ENCODE measurements around the gene DNM3. TPM values are rescaled to one million over a fixed set of nuclear protein-coding genes. Genes with fewer than 3 reads are reported as not detected.

The DNM3 gene
- total RNA-seq = 1.8 and 2.5 TPM in 2 replicates

DNA sequence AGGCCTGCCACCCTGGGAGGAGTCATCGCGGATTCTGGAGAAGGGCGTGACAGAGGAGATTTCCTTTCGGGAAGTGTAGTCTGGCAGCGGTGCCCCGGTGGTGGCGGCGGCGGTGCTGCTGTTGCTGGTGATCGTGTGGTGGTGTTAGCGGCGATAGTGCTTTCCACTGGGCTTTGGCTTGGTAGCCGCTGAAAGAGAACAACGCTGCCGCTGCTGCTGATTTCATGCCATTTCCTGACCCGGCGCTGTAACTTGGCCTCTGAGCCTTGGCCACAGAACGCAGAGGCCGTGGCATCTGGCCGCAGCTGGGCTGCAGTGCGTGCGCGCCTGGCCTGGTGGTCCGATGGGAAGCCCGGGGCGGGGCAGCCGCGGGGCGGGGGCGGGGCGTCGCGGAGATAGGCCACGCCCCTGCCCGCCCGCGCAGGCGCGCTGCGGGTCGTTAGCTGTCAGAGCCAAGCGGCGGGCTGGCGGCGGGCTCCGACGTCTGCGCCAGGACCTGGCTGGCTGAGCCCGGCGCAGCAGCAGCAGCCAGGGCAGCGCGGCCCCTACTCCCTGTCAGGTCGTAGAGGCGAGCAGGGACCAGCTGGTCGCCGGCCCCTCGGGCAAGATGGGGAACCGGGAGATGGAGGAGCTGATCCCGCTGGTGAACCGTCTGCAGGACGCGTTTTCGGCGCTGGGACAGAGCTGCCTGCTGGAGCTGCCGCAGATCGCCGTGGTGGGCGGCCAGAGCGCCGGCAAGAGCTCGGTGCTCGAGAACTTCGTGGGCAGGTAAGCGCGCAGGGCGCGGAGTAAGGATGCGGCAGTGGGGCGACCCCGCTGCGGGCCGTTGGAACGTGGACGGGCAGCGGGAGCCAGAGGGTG is at the start of gene DNM3:
Gene DNM3 (plus strand): TSS at position 449 of the 861 bp plus-strand sequence. CDS start 159 bp downstream, at position 608.
- no peak for DNase-seq (ENCODE audit: low read depth)
- H3K4me3 ChIP-seq (ENCODE audit: low read depth, low read length) = peak within 1 kb of the TSS; percentile 64
- TF ChIP-seq, protein P1, sequence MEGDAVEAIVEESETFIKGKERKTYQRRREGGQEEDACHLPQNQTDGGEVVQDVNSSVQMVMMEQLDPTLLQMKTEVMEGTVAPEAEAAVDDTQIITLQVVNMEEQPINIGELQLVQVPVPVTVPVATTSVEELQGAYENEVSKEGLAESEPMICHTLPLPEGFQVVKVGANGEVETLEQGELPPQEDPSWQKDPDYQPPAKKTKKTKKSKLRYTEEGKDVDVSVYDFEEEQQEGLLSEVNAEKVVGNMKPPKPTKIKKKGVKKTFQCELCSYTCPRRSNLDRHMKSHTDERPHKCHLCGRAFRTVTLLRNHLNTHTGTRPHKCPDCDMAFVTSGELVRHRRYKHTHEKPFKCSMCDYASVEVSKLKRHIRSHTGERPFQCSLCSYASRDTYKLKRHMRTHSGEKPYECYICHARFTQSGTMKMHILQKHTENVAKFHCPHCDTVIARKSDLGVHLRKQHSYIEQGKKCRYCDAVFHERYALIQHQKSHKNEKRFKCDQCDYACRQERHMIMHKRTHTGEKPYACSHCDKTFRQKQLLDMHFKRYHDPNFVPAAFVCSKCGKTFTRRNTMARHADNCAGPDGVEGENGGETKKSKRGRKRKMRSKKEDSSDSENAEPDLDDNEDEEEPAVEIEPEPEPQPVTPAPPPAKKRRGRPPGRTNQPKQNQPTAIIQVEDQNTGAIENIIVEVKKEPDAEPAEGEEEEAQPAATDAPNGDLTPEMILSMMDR (conservative IDR thresholded peaks at IDR 0.05; ENCODE audit: low read depth, low read length) = no peak

DNA sequence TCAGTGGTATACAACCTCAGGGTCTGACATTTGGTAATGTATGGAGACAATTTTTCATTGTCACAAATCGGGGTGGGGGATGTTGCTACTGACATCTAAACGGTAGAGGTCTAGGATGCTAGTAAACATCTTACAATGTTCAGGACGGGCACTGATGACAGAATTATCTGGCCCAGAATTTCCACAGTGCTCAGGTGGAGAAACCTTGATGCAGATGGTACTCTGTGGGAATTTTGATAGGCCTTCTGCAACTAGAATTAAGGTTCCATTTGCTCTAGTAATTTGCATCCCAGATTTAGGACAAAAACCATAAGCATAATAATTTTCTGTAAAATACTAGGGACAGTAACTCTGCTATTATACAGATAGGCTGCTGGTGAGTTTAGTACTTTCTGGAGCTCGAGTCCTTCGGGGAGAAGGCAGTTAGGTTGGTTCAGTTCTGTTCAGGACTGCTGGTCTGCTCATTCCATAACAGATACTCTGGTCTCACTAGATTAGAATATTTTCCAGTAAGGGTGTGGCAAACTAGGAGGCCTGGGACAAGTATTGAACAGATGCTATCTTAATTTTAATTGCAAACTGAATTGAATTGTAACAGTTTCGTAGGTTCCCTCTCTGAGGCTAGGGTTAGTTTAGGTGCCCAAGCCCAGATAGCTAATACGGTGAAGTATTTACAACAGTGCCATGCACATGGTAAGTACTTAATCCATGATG is 48.5 kb upstream of the DNM3 start:
- no peak overlapping the region for H3K4me3 ChIP-seq (ENCODE audit: low read depth, low read length)
- TF ChIP-seq, protein P1 (conservative IDR thresholded peaks at IDR 0.05; ENCODE audit: low read depth, low read length) = no peak
- no peak for DNase-seq (ENCODE audit: low read depth)

DNA sequence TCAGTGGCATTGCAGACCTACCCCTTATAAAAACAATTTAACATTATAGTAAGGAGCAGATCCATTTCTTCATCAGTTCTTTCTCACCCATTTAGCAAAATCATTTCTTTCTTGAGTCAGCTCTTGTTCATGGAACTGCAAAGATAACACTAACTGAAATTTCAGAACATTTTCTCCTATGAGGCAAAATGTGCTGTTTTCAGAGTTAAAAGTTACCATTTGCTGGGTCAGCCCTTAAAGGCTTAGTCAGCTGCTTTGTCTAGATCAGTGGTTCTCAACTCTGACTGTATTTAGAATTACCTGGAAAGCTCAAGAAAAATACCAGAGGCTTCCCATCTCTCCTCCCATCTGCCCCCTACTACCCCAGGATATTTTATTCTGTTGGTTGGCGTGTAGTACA is 47.7 kb upstream of the DNM3 start:
- DNase-seq (ENCODE audit: low read depth) = no peak
- TF ChIP-seq, protein P1 (conservative IDR thresholded peaks at IDR 0.05; ENCODE audit: low read depth, low read length) = no peak
- H3K4me3 ChIP-seq (ENCODE audit: low read depth, low read length) = no peak overlapping the region

DNA sequence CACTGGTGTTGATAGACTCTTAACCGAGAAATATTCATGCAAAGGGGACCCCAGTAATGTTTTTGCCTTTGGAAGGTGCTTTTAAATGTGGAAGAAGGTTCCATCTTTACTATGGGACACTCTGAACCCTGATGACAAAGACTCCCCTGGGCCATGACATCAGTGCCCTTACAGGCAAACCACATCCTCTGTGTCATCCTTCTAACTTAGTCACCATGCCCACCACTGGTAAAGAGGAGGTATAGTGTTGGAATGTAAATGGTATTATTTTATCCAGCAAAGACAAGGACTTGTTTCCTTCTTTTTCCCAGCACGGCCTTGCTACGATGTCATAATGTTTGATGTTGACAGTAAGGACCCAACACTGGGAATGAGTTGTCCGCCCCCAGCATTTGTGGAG is 47.2 kb upstream of the DNM3 start:
- TF ChIP-seq, protein P1 (conservative IDR thresholded peaks at IDR 0.05; ENCODE audit: low read depth, low read length) = no peak

DNA sequence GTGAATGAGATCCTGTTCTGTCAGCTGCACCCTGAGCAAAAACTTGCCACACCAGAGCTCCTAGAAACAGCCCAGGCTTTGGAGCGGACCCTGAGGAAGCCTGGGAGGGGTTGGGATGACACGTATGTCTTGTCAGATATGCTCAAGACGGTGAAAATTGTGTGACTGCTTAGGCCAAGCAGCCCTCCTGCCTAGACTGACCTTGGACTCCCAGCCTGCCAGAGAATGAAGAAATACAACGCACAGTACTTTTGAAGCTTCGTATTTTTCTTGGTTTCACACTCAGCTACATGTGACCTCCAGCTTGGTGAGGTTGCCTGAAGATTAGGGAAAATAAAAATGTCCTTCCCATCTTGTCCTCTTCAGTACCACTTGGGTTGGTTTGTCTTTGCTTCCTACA is 44.7 kb upstream of the DNM3 start:
- DNase-seq (ENCODE audit: low read depth) = no peak
- no peak overlapping the region for H3K4me3 ChIP-seq (ENCODE audit: low read depth, low read length)
- TF ChIP-seq, protein P1 (conservative IDR thresholded peaks at IDR 0.05; ENCODE audit: low read depth, low read length) = no peak

More for the DNA sequence above, 47.2 kb upstream of the DNM3 start:
- no peak overlapping the region for H3K4me3 ChIP-seq (ENCODE audit: low read depth, low read length)
- DNase-seq (ENCODE audit: low read depth) = no peak

DNA sequence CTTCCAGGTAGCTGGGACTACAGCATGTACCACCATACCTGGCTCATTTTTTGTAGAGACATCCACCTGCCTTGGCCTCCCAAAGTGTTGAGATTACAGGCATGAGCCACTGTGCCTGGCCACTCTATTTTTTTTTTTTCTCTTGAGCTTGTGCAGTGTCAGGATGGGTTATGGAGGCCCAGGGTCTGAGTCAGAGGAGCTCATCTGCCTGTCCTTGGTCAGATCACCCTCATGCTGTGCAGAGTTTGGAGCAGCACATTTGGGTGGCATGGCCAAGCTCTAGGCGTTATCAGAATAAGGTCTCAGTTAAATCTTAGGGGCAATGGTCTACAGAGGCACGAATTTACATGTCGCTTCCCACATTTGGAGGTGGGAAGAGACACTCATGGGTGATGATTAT is 43.0 kb upstream of the DNM3 start:
- no peak for DNase-seq (ENCODE audit: low read depth)
- TF ChIP-seq, protein P1 (conservative IDR thresholded peaks at IDR 0.05; ENCODE audit: low read depth, low read length) = no peak
- H3K4me3 ChIP-seq (ENCODE audit: low read depth, low read length) = no peak overlapping the region

Measured in epithelial cell of proximal tubule (primary cell).